Upper lobe of right lung (tissue), 1 donor: ENCODE results near the gene HOXC4. TPM values are rescaled to one million over a fixed set of nuclear protein-coding genes. Genes with fewer than 3 reads are reported as not detected.

Source experiments
- ATAC-seq: fragments of 200-7000 bp; cut with Tn5 transposase; one replicate; pipeline ENCODE4 v1.9.1; 2020; ENCODE audit warnings: mild to moderate bottlenecking, moderate library complexity
- DNase-seq: peaks from one replicate; pipeline ENCODE4 v3.0.0-alpha.2; 2020
- H3K27ac ChIP-seq: fragments of 200-600 bp; one replicate; pipeline ENCODE4 v1.8.0; 2022
- H3K27me3 ChIP-seq: fragments of 200-600 bp; one replicate; pipeline ENCODE4 v1.8.0; 2022; ENCODE audit warnings: mild to moderate bottlenecking
- H3K36me3 ChIP-seq: fragments of 200-600 bp; one replicate; pipeline ENCODE4 v1.8.0; 2022
- H3K4me1 ChIP-seq: fragments of 200-600 bp; one replicate; pipeline ENCODE4 v1.8.0; 2022
- H3K4me3 ChIP-seq: fragments of 200-600 bp; one replicate; pipeline ENCODE4 v1.8.0; 2022; ENCODE audit warnings: mild to moderate bottlenecking
- H3K9me3 ChIP-seq: fragments of 200-600 bp; one replicate; pipeline ENCODE4 v1.8.0; 2022
- intact Hi-C: fragments of 100-400 bp; cut with DNase I; formaldehyde crosslinking; loops from one replicate; pipeline ENCODE4 v1.11.0; 2022
- total RNA-seq: library from RNA; stranded (reverse); fragmentation: NEBNext Ultra II Directional; extraction: Animal tissue kit (Norgen Biotek cat#: 25700); gene quantifications from one replicate; pipeline ENCODE4 v1.2.1, GENCODE V29; 2021
- TF ChIP-seq, protein P1 (sequence below): fragments of 200-600 bp; IDR thresholded peaks from one replicate; pipeline ENCODE4 v1.8.0; 2022; ENCODE audit warnings: antibody characterized with exemption
- donor health status: DM: no; HTN: yes; CAD: no; lungs with severe emphysema.

HOXC4 gene
- total RNA-seq, 1 donor from 2014 or later, result 0.61 TPM

DNA sequence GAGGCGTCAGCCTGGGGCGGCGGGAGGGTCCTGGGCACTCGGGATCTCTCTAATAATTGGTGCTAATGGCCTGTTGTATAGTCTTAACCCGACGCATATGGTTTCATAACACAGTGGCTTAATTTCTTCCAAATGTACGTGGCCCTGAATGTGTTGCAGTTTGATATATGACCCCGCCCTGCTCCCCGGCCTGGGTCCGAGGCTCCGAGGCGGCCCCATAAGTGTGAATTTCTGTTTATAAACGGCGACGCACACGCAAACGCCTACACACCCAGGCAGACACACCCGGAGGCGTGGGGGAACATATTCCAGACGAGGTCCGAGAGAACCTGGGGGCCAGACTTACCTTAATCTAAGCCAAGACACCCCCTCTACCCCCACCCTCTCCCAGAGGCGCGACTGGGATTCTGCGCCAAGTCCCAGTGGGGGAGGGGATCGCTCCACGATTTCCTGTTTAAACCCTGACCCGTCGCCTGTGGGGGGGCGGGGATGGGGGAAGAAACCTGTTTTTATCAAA is 35.1 kb upstream of the HOXC4 start:
- intact Hi-C loops, result no loop called here
- peak overlapping the region; percentile 48 for H3K4me3 ChIP-seq
- H3K27ac ChIP-seq, result peak overlapping the region; percentile 68
- peaks cover 5% of the 10 kb centered on the region for H3K4me1 ChIP-seq
- no peaks in the 10 kb centered on the region for H3K36me3 ChIP-seq
- ATAC-seq (no peak), DNase-seq (no peak)
- H3K27me3 ChIP-seq, result peaks cover 94% of the 10 kb centered on the region
- TF ChIP-seq, protein P1, sequence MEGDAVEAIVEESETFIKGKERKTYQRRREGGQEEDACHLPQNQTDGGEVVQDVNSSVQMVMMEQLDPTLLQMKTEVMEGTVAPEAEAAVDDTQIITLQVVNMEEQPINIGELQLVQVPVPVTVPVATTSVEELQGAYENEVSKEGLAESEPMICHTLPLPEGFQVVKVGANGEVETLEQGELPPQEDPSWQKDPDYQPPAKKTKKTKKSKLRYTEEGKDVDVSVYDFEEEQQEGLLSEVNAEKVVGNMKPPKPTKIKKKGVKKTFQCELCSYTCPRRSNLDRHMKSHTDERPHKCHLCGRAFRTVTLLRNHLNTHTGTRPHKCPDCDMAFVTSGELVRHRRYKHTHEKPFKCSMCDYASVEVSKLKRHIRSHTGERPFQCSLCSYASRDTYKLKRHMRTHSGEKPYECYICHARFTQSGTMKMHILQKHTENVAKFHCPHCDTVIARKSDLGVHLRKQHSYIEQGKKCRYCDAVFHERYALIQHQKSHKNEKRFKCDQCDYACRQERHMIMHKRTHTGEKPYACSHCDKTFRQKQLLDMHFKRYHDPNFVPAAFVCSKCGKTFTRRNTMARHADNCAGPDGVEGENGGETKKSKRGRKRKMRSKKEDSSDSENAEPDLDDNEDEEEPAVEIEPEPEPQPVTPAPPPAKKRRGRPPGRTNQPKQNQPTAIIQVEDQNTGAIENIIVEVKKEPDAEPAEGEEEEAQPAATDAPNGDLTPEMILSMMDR, result no peak
- H3K9me3 ChIP-seq, result no peaks in the 10 kb centered on the region

DNA sequence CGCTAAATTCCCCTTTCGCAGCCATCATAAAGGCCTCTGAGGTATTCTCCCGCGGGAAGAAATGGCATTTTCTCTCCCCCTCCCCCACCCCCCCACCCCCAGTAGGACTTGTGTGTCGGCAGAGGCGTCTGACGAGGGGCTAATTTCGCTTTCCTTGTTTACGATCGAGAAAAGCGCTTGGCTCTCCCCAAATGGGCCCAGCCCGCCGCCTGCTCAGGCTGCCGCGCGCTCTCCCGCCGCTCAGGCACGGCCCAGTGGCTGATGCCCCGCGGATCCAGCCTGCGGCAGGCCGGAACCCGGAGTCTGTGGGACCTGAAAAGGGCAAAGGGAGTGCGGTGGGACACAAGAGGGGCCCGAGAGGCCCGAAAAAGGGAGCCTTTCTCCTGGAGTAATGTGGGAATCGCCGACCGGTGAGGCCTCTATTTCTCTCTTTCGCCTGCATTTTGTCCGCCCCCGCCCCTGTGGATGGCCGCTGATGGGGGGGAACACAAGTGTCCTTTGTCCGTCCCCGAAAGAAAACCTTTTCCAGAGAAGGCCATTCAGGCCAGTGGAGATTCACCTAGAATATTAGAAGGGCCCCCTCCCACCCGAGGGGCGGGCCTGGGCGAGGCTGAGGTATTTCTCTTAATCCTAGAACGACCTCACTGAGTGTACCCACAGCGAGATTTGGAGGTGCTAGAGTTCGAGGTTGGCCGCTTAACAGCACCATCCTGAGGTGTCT is 34.4 kb upstream of the HOXC4 start:
- Histone ChIP-seq H3K27ac (peak overlapping the region; percentile 65), H3K27me3 (peaks cover 96% of the 10 kb centered on the region), H3K4me3 (peak overlapping the region; percentile 48), H3K4me1 (peaks cover 5% of the 10 kb centered on the region), H3K36me3 (no peaks in the 10 kb centered on the region), H3K9me3 (no peaks in the 10 kb centered on the region)
- intact Hi-C loops, result no loop called here
- ATAC-seq, result no peak
- no peak for DNase-seq
- TF ChIP-seq, protein P1, result no peak

DNA sequence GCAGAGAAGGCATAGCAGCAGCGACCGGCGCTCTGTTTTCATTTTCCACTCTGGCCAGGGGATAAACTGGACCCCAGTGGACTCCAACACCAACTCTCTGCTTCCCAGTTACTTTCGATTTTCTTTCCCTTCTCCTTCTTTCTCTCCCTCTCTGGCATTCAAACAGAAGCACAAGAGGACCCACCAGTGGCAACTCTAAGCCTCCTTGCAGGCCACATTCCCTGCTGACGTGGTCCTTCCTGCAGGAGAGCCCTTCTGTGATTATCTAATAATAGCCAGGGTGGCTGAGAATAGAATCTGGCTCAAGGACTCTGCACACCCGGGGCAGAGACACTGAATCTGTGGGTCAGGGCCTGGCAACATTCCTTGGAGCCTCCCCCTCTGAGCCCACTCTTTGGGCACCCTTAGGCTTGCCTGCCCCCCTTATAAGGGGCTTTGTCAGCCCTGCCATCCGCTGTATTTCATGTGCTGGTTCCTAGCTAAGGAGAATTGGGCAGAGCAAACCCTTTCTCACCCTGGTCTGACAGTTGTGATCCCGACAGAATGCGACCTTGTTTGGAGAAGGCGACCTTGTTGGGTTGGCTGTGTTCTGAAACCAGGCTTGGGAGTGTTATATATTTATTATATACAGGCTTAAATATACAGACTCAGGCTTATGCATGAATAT is 33.6 kb upstream of the HOXC4 start:
- DNase-seq (no peak), ATAC-seq (no peak)
- no peaks in the 10 kb centered on the region for H3K9me3 ChIP-seq
- H3K4me1 ChIP-seq, result peaks cover 5% of the 10 kb centered on the region
- H3K27ac ChIP-seq, result peak overlapping the region; percentile 65
- TF ChIP-seq, protein P1, result no peak
- H3K4me3 ChIP-seq, result peak overlapping the region; percentile 35
- no peaks in the 10 kb centered on the region for H3K36me3 ChIP-seq
- H3K27me3 ChIP-seq, result peaks cover 96% of the 10 kb centered on the region
- intact Hi-C loops, result no loop called here

DNA sequence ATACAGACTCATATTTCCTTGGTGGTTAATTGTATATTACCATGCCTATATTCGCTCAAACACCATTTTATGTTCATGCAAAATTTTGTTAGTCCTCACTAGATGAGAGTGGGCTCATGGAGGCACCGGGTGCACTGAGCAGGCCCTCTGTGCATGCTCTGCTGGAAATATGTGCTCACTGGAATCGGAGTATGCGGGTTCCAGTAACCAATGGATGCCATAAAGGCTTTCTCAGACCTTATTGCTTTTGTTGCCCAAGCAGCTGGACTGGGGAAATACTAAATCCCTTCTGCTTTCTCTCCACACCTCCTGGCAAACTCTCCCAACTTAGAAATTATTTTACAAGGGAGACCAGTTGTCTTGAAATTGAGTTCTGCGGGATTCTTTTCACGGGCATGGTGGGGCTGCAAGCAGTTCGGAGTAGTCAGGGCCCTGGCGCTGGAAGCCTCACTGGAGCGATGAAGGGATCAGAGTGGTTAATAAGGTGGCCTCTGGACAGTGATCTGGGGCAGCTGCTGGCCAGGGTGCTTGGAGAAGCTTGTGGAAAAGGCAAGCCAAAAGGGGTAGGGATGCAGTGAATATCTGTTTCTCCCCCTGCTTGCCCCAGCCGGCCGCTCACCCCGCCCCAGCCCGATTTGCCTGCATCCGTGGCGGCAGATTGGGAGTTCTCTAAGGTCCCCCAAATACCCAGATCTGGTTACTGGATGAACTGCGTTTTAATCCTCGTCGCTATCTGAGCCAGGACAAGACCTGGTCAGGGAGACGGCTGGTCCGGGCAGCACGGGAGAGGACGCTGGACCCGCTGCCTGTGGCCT is 32.8 kb upstream of the HOXC4 start:
- Histone ChIP-seq H3K4me1 (peaks cover 5% of the 10 kb centered on the region), H3K27me3 (peaks cover 96% of the 10 kb centered on the region), H3K27ac (no peak overlapping the region), H3K9me3 (no peaks in the 10 kb centered on the region), H3K36me3 (no peaks in the 10 kb centered on the region), H3K4me3 (no peak overlapping the region)
- DNase-seq (no peak), ATAC-seq (no peak)
- intact Hi-C loops, result no loop called here
- TF ChIP-seq, protein P1, result no peak

DNA sequence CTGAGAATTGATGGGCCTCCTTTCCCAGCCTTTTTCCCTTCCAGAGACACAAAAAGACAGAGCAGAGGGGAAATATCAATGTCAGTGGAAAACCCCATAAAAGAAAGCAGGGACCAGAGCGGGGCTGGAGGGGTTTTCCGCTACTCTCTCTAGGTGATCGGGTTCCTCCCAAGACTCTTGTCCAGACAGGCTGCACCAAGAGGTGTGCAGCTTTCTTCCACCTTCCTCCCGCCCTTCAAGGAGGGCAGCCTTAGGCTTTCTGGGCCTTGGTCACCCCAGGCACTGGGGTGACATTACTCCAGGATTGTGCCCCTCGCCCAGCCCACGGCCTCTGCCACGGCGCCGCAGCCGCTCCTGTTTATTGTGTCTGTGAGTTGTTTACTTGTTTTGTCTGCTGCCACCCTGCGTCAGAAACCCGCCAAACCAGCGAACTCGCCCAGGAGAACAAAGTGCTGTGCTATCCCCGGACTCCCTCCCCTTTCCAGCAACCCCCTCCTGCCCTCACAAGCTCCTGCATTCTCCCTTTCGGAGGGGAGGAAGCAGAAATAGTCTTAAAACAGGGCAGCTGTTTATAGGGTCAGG is 32.1 kb upstream of the HOXC4 start:
- intact Hi-C loops, result no loop called here
- no peak for ATAC-seq
- TF ChIP-seq, protein P1, result no peak
- Histone ChIP-seq H3K4me1 (peaks cover 5% of the 10 kb centered on the region), H3K36me3 (no peaks in the 10 kb centered on the region), H3K4me3 (no peak overlapping the region), H3K9me3 (no peaks in the 10 kb centered on the region), H3K27ac (no peak overlapping the region), H3K27me3 (peaks cover 91% of the 10 kb centered on the region)
- DNase-seq, result no peak
